A549 (cell line): ENCODE data around the gene SHFL. TPM values are rescaled to one million over a fixed set of nuclear protein-coding genes. Genes with fewer than 3 reads are reported as not detected.

Experiments
- ATAC-seq, 2 experiments: fragments of 200-7000 bp in 1 of 2; fragments of >200 bp in 1 of 2; cut with Nextera tagmentation in 1 of 2; cut with Tn5 transposase in 1 of 2; 3 replicates each; pipeline versions ENCODE4 v1.8.0 to v1.9.1; 2018 to 2020; ENCODE audit warnings: mild to moderate bottlenecking in 1 of 2, moderate library complexity in 1 of 2
- CTCF ChIA-PET: fragments of 300-600 bp; sonication (Branson Sonifier 250); formaldehyde crosslinking; extraction: SDS; loops from one replicate; lab custom pipeline; 2021; ENCODE audit warnings: antibody characterized with exemption, inconsistent platforms; lab: Yijun Ruan, JAX
- POLR2A ChIA-PET: fragments of 350-600 bp; formaldehyde crosslinking; extraction: SDS; loops from one replicate; lab custom pipeline; 2021; ENCODE audit warnings: antibody characterized with exemption, inconsistent platforms; lab: Yijun Ruan, JAX
- DNase-seq, 2 experiments: peaks; one replicate each; pipeline versions ENCODE4 v3.0.0 to v3.0.0-alpha.2; 2011 to 2016; ENCODE audit warnings: low read depth in 1 of 2, low spot score in 1 of 2
- FAIRE-seq: peaks from 2 replicates; lab custom pipeline; 2011; peaks lifted over from hg19 to GRCh38; lab: Jason Lieb, UNC
- H3K27ac ChIP-seq, 2 experiments: fragments of >200 bp; sonication (Bioruptor Twin); formaldehyde crosslinking; 3 replicates each; pipeline ENCODE4 v1.5.1; 2016 to 2017
- H3K4me1 ChIP-seq: fragments of >200 bp; sonication (Bioruptor Twin); formaldehyde crosslinking; 3 replicates; pipeline ENCODE4 v1.6.1; 2016
- H3K4me2 ChIP-seq: fragments of >200 bp; sonication (Bioruptor Twin); formaldehyde crosslinking; 3 replicates; pipeline ENCODE4 v1.6.1; 2016
- H3K4me3 ChIP-seq: fragments of >200 bp; sonication (Bioruptor Twin); formaldehyde crosslinking; 3 replicates; pipeline ENCODE4 v1.5.1; 2016
- H3K9me3 ChIP-seq: fragments of >200 bp; sonication (Bioruptor Twin); formaldehyde crosslinking; 3 replicates; pipeline ENCODE4 v1.6.1; 2016
- BHLHE40 ChIP-seq: IDR thresholded peaks from 2 replicates; pipeline ENCODE4 v1.6.1; 2012; ENCODE audit warnings: low read depth, low read length, inconsistent platforms
- CBX8 ChIP-seq: fragments of 200-600 bp; sonication (generic); IDR thresholded peaks from 2 replicates; pipeline ENCODE4 v1.6.1; 2016
- EP300 ChIP-seq, 2 experiments: fragments of >200 bp; sonication (Bioruptor Twin); formaldehyde crosslinking; IDR thresholded peaks; 2 replicates in 1 of 2; 3 replicates in 1 of 2; pipeline ENCODE4 v1.6.1; 2016 to 2017
- FOSB ChIP-seq: fragments of 250-450 bp; sonication (Bioruptor Pico); IDR thresholded peaks from 2 replicates; pipeline ENCODE4 v1.5.0; 2020; ENCODE audit warnings: mild to moderate bottlenecking, moderate library complexity
- FOSL2 ChIP-seq, 2 experiments: fragments of 450-650 bp in 1 of 2; fragments of >200 bp in 1 of 2; sonication (Bioruptor Twin) in 1 of 2; formaldehyde crosslinking; IDR thresholded peaks; 2 replicates each; pipeline versions ENCODE4 v1.5.0 to v1.6.1; 2016 to 2020; ENCODE audit warnings: mild to moderate bottlenecking in 1 of 2, moderate library complexity in 1 of 2
- HEYL ChIP-seq: fragments of 250-450 bp; sonication (Bioruptor Pico); IDR thresholded peaks from 2 replicates; pipeline ENCODE4 v1.8.0; 2021; ENCODE audit warnings: mild to moderate bottlenecking, moderate library complexity
- JUN ChIP-seq, 2 experiments: fragments of >200 bp; sonication (Bioruptor Twin); formaldehyde crosslinking; IDR thresholded peaks; 2 replicates in 1 of 2; 3 replicates in 1 of 2; pipeline ENCODE4 v1.6.1; 2016 to 2017
- KDM1A ChIP-seq: fragments of 200-600 bp; sonication (generic); IDR thresholded peaks from 2 replicates; pipeline ENCODE4 v1.6.1; 2016; ENCODE audit warnings: low read depth, mild to moderate bottlenecking
- NFE2L2 ChIP-seq: fragments of 150-350 bp; conservative IDR thresholded peaks from 2 replicates; pipeline ENCODE4 v1.6.1; 2014; ENCODE audit warnings: low read length
- POLR2AphosphoS2 ChIP-seq: conservative IDR thresholded peaks from 2 replicates; pipeline ENCODE4 v1.6.1; 2012; ENCODE audit warnings: low read length, improper control_type of control experiment, inconsistent platforms
- RAD21 ChIP-seq, 2 experiments: fragments of >200 bp in 1 of 2; sonication (Bioruptor Twin) in 1 of 2; formaldehyde crosslinking in 1 of 2; IDR thresholded peaks in 1 of 2; conservative IDR thresholded peaks in 1 of 2; 2 replicates in 1 of 2; 3 replicates in 1 of 2; pipeline ENCODE4 v1.6.1; 2012 to 2018; ENCODE audit warnings: inconsistent platforms in 1 of 2
- RNF2 ChIP-seq: fragments of 200-600 bp; sonication (generic); IDR thresholded peaks from 2 replicates; pipeline ENCODE4 v1.6.1; 2016; ENCODE audit warnings: low read depth, mild to moderate bottlenecking, antibody characterized with exemption, moderate library complexity, borderline replicate concordance
- TFCP2L1 ChIP-seq: fragments of 250-450 bp; sonication (Bioruptor Pico); IDR thresholded peaks from 2 replicates; pipeline ENCODE4 v1.5.0; 2021; ENCODE audit warnings: mild to moderate bottlenecking
- ZNF302 ChIP-seq: fragments of 250-450 bp; sonication (Bioruptor Pico); IDR thresholded peaks from 2 replicates; pipeline ENCODE4 v1.9.0; 2021; ENCODE audit warnings: inconsistent platforms, mild to moderate bottlenecking, moderate library complexity
- WGBS: methylation state at CpG from one replicate; pipeline ENCODE4 v1.1.6; 2017; ENCODE audit errors: missing lambda C conversion rate; 5-methylcytosine and 5-hydroxymethylcytosine counted together
- polyA plus RNA-seq, 4 experiments: library from polyadenylated mRNA; depleted of rRNA in 3 of 4; stranded (reverse); fragments of >200 nt; fragmentation: RNase III in 1 of 4; extraction: RNeasy Plus Mini Kit Qiagen cat#74134 plus additional on column Dnase treatment in 1 of 4; gene quantifications; 2 replicates in 3 of 4; 3 replicates in 1 of 4; pipeline ENCODE4 v1.2.3, GENCODE V29; 2011 to 2017
- TF ChIP-seq, protein P1 (sequence below): fragments of >200 bp; sonication (Bioruptor Twin); formaldehyde crosslinking; IDR thresholded peaks from 2 replicates; pipeline ENCODE4 v1.6.1; 2016
- TF ChIP-seq, protein P2 (sequence below): IDR thresholded peaks from 2 replicates; pipeline ENCODE4 v1.6.1; 2012
- TF ChIP-seq, protein P3 (sequence below): IDR thresholded peaks from 2 replicates; pipeline ENCODE4 v1.6.1; 2012
- TF ChIP-seq, protein P4 (sequence below): fragments of >200 bp; sonication (Bioruptor Twin); formaldehyde crosslinking; IDR thresholded peaks from 3 replicates; pipeline ENCODE4 v1.5.1; 2016

The SHFL gene
- polyA plus RNA-seq, 2 of the 4 experiments (the other 2 are of a cell fraction) = 10.1 to 12.5 TPM

DNA sequence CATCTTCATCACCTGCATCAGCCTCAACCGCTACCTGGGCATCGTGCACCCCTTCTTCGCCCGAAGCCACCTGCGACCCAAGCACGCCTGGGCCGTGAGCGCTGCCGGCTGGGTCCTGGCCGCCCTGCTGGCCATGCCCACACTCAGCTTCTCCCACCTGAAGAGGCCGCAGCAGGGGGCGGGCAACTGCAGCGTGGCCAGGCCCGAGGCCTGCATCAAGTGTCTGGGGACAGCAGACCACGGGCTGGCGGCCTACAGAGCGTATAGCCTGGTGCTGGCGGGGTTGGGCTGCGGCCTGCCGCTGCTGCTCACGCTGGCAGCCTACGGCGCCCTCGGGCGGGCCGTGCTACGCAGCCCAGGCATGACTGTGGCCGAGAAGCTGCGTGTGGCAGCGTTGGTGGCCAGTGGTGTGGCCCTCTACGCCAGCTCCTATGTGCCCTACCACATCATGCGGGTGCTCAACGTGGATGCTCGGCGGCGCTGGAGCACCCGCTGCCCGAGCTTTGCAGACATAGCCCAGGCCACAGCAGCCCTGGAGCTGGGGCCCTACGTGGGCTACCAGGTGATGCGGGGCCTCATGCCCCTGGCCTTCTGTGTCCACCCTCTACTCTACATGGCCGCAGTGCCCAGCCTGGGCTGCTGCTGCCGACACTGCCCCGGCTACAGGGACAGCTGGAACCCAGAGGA is 28.0 kb downstream of the SHFL start:
- POLR2A ChIA-PET = interaction anchor here (1.5 kb wide), 2 partner anchors 136 to 184 kb away, joined by 4 to 5 read pairs; no protein-coding TSS in a partner anchor
- FAIRE-seq = no peak

DNA sequence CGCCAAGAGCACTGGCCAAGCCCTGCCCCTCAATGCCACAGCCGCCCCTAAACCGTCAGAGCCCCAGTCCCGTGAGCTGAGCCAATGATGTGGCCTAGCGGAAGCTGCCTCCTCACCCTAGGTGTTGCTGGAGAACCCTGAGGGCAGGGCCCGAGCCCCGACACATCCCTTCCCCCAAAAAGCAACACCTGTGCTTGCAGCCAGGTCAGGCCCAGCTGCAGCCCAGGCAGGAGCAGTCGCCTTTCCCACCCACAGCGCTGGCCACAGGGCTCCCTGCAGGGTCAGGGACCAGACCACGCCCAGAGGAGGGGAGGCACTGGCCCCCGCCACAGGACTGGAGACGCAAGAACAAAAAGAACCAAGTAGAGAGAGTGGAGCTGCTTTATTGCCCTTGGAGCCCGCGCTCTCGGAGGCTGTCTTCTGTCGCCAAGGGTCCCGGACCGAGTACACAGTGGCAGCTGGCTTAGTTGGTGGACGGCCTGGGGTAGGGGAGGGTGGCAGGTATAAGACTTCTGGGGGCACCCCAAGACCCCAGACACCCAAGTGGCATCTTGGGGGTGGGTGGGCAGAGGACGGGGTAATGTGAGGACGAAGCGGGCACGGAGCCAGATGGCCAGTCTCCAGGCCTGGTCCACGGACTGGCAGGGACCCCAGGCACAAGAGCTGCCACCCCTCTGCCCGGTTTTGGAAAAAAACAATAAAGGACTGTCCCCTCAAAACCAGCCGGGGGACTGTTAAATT is 28.7 kb downstream of the SHFL start:
- H3K4me3 ChIP-seq = no peak overlapping the region
- no peak overlapping the region for H3K4me2 ChIP-seq
- FAIRE-seq = no peak
- peak in 1 of 2 experiments; percentile 23 for DNase-seq
- ChIA-PET POLR2A (interaction anchor here (1.0 kb wide), 1 partner anchor 8 kb away, joined by 3 read pairs; no protein-coding TSS in a partner anchor), CTCF (interaction anchor here (0.8 to 2.7 kb wide), 5 partner anchors 135 to 274 kb away, joined by 3 to 12 read pairs (median 4); no protein-coding TSS in a partner anchor)
- H3K27ac ChIP-seq = no peak overlapping the region
- peak; percentile 3 to 10 for ATAC-seq
- no peaks in the 10 kb centered on the region for H3K9me3 ChIP-seq
- peaks cover 26% of the 10 kb centered on the region; the same call in 2 of the 3 replicates for H3K4me1 ChIP-seq
- WGBS = 85% methylated on average over 5 of the region's 26 CpGs
- TF ChIP-seq, protein P1, sequence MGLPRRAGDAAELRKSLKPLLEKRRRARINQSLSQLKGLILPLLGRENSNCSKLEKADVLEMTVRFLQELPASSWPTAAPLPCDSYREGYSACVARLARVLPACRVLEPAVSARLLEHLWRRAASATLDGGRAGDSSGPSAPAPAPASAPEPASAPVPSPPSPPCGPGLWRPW = no peak
- TF ChIP-seq RNF2 (no peak), CBX8 (no peak), HEYL (no peak), POLR2AphosphoS2 (0 out of 2 replicates have a peak, but pooled peaks have one; percentile 23), EP300 (IDR thresholded peaks at IDR 0.05) (no peak)
- TF ChIP-seq, protein P2, sequence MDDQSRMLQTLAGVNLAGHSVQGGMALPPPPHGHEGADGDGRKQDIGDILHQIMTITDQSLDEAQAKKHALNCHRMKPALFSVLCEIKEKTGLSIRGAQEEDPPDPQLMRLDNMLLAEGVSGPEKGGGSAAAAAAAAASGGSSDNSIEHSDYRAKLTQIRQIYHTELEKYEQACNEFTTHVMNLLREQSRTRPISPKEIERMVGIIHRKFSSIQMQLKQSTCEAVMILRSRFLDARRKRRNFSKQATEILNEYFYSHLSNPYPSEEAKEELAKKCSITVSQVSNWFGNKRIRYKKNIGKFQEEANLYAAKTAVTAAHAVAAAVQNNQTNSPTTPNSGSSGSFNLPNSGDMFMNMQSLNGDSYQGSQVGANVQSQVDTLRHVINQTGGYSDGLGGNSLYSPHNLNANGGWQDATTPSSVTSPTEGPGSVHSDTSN = 0 out of 2 replicates have a peak, but pooled peaks have one; percentile 42

More for the DNA sequence above, 28.0 kb downstream of the SHFL start:
- CTCF ChIA-PET = interaction anchor here (0.5 to 2.7 kb wide), 7 partner anchors 12 to 530 kb away, joined by 3 to 12 read pairs (median 3); no protein-coding TSS in a partner anchor
- Histone ChIP-seq H3K4me3 (no peak overlapping the region), H3K4me1 (peaks cover 26% of the 10 kb centered on the region; the same call in 2 of the 3 replicates), H3K9me3 (no peaks in the 10 kb centered on the region), H3K27ac (no peak overlapping the region), H3K4me2 (no peak overlapping the region)
- TF ChIP-seq, protein P3, sequence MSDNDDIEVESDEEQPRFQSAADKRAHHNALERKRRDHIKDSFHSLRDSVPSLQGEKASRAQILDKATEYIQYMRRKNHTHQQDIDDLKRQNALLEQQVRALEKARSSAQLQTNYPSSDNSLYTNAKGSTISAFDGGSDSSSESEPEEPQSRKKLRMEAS = 0 out of 2 replicates have a peak, but pooled peaks have one; percentile 3
- TF ChIP-seq NFE2L2 (no peak), TFCP2L1 (CRISPR knock-in tag) (no peak), ZNF302 (CRISPR knock-in tag) (no peak), BHLHE40 (no peak), KDM1A (no peak), RAD21 (conservative IDR thresholded peaks at IDR 0.05 in 1 of 2, IDR thresholded peaks at IDR 0.05 in 1 of 2) (no peak), FOSL2 (IDR thresholded peaks at IDR 0.05) (no peak), FOSL2 (CRISPR knock-in tag; IDR thresholded peaks at IDR 0.05) (no peak), JUN (IDR thresholded peaks at IDR 0.05) (peak in 1 of 2 experiments; percentile 18; a peak in 2 of 5 replicates), FOSB (CRISPR knock-in tag) (no peak)
- TF ChIP-seq, protein P4, sequence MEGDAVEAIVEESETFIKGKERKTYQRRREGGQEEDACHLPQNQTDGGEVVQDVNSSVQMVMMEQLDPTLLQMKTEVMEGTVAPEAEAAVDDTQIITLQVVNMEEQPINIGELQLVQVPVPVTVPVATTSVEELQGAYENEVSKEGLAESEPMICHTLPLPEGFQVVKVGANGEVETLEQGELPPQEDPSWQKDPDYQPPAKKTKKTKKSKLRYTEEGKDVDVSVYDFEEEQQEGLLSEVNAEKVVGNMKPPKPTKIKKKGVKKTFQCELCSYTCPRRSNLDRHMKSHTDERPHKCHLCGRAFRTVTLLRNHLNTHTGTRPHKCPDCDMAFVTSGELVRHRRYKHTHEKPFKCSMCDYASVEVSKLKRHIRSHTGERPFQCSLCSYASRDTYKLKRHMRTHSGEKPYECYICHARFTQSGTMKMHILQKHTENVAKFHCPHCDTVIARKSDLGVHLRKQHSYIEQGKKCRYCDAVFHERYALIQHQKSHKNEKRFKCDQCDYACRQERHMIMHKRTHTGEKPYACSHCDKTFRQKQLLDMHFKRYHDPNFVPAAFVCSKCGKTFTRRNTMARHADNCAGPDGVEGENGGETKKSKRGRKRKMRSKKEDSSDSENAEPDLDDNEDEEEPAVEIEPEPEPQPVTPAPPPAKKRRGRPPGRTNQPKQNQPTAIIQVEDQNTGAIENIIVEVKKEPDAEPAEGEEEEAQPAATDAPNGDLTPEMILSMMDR = no peak
- WGBS = 93% methylated on average over 37 of the region's 43 CpGs
- ATAC-seq = peak; percentile 7 to 34; a peak in 5 of 6 replicates
- DNase-seq = no peak
